SK-N-SH (cell line): Measurements from ENCODE around the gene PARVA. TPM values are rescaled to one million over a fixed set of nuclear protein-coding genes. Genes with fewer than 3 reads are reported as not detected.

Source experiments
- CTCF ChIA-PET: fragments of 300-600, 350-600 bp; formaldehyde crosslinking; extraction: SDS; loops from one replicate; lab custom pipeline; 2021; lab: Yijun Ruan, JAX
- POLR2A ChIA-PET: fragments of 350-600 bp; sonication (Branson Sonifier 250); formaldehyde crosslinking; extraction: SDS; loops from one replicate; lab custom pipeline; 2020; ENCODE audit warnings: antibody characterized with exemption, inconsistent platforms; lab: Yijun Ruan, JAX
- DNase-seq: peaks from one replicate; pipeline ENCODE4 v3.0.0; 2012
- H2AFZ ChIP-seq: fragments of 200-600 bp; sonication (generic); 2 replicates; pipeline ENCODE4 v1.8.1; 2016; ENCODE audit warnings: antibody characterized with exemption, mild to moderate bottlenecking, low read depth
- H3F3A ChIP-seq: fragments of 200-600 bp; sonication (generic); replicated peaks from 2 replicates; pipeline ENCODE3; 2016; ENCODE audit warnings: antibody characterized with exemption, mild to moderate bottlenecking; ENCODE audit not compliant: insufficient read depth
- H3K27ac ChIP-seq, 2 experiments: fragments of 200-500 bp in 1 of 2; fragments of 200-600 bp in 1 of 2; sonication (Bioruptor generic) in 1 of 2; sonication (generic), shearing (Covaris generic) in 1 of 2; 2 replicates each; pipeline versions ENCODE4 v1.5.1 to v1.6.1; 2014 to 2016; ENCODE audit warnings: low read depth in 2 of 2, inconsistent platforms in 1 of 2, low read length in 1 of 2, mild to moderate bottlenecking in 1 of 2, mixed read lengths in 1 of 2
- H3K27me3 ChIP-seq: fragments of 200-600 bp; sonication (generic), shearing (Covaris generic); 2 replicates; pipeline ENCODE4 v1.6.1; 2016; ENCODE audit warnings: mixed run types; ENCODE audit not compliant: insufficient read depth
- H3K36me3 ChIP-seq, 2 experiments: fragments of 200-500 bp in 1 of 2; fragments of 200-600 bp in 1 of 2; sonication (Bioruptor generic) in 1 of 2; sonication (generic) in 1 of 2; replicated peaks in 1 of 2; 2 replicates each; pipeline versions ENCODE3 to v1.5.1; 2014 to 2016; ENCODE audit warnings: low read length in 1 of 2, mild to moderate bottlenecking in 1 of 2; ENCODE audit not compliant: insufficient read depth in 2 of 2, control insufficient read depth in 1 of 2
- H3K4me1 ChIP-seq, 2 experiments: fragments of 200-500 bp in 1 of 2; fragments of 200-600 bp in 1 of 2; sonication (Bioruptor generic) in 1 of 2; sonication (generic), shearing (Covaris generic) in 1 of 2; 2 replicates each; pipeline versions ENCODE4 v1.5.1 to v1.6.1; 2014 to 2016; ENCODE audit warnings: low read depth in 1 of 2, low read length in 1 of 2, mixed run types in 1 of 2; ENCODE audit not compliant: insufficient read depth in 2 of 2, control insufficient read depth in 1 of 2
- H3K4me2 ChIP-seq: fragments of 200-600 bp; sonication (generic), shearing (Covaris generic); 2 replicates; pipeline ENCODE4 v1.6.1; 2017; ENCODE audit warnings: mixed run types
- H3K4me3 ChIP-seq, 2 experiments: fragments of 200-500 bp in 1 of 2; fragments of 200-600 bp in 1 of 2; sonication (Bioruptor generic) in 1 of 2; sonication (generic), shearing (Covaris generic) in 1 of 2; 2 replicates each; pipeline versions ENCODE4 v1.5.1 to v1.8.1; 2014 to 2016; ENCODE audit warnings: low read depth in 2 of 2, inconsistent platforms in 1 of 2, low read length in 1 of 2, mild to moderate bottlenecking in 1 of 2, mixed read lengths in 1 of 2, moderate library complexity in 1 of 2
- H3K79me2 ChIP-seq: fragments of 200-600 bp; sonication (generic); 2 replicates; pipeline ENCODE4 v1.8.1; 2017; ENCODE audit warnings: mild to moderate bottlenecking; ENCODE audit not compliant: insufficient read depth
- H3K9ac ChIP-seq: fragments of 200-600 bp; sonication (generic); 2 replicates; pipeline ENCODE4 v1.6.1; 2017; ENCODE audit warnings: mixed run types
- H3K9me2 ChIP-seq: fragments of 200-600 bp; sonication (generic); 2 replicates; pipeline ENCODE4 v1.6.1; 2017; ENCODE audit warnings: mixed run types
- H3K9me3 ChIP-seq: fragments of 200-600 bp; sonication (generic); 2 replicates; pipeline ENCODE4 v1.6.1; 2017; ENCODE audit warnings: mixed run types, mild to moderate bottlenecking, moderate library complexity
- H4K20me1 ChIP-seq: fragments of 200-600 bp; sonication (generic); 2 replicates; pipeline ENCODE4 v1.6.1; 2017; ENCODE audit warnings: mild to moderate bottlenecking, mixed run types; ENCODE audit not compliant: insufficient read depth
- CHD2 ChIP-seq: fragments of 150-350 bp; IDR thresholded peaks from 2 replicates; pipeline ENCODE4 v1.6.1; 2018; ENCODE audit warnings: low read length; ENCODE audit not compliant: partially characterized antibody
- EP300 ChIP-seq, 2 experiments: IDR thresholded peaks; 2 replicates each; pipeline versions ENCODE4 v1.4.0 to v1.6.1; 2012; ENCODE audit warnings: borderline replicate concordance in 1 of 2, low read depth in 1 of 2, low read length in 1 of 2
- FOSL2 ChIP-seq: IDR thresholded peaks from 2 replicates; pipeline ENCODE4 v1.4.0; 2012; ENCODE audit warnings: low read depth, mild to moderate bottlenecking, moderate library complexity, borderline replicate concordance
- GABPA ChIP-seq: IDR thresholded peaks from 2 replicates; pipeline ENCODE4 v1.4.0; 2012; ENCODE audit warnings: low read depth, mild to moderate bottlenecking
- GATA2 ChIP-seq: sonication (generic); formaldehyde crosslinking; IDR thresholded peaks from 2 replicates; pipeline ENCODE4 v1.5.0; 2020; ENCODE audit warnings: mild to moderate bottlenecking, missing genetic modification reagents
- MEF2A ChIP-seq: IDR thresholded peaks from 2 replicates; pipeline ENCODE4 v1.4.0; 2012; ENCODE audit warnings: low read depth, borderline replicate concordance
- NFIC ChIP-seq: IDR thresholded peaks from 2 replicates; pipeline ENCODE4 v1.4.0; 2012; ENCODE audit warnings: borderline replicate concordance
- RCOR1 ChIP-seq: fragments of 150-350 bp; IDR thresholded peaks from 2 replicates; pipeline ENCODE4 v1.6.1; 2017; ENCODE audit warnings: antibody characterized with exemption, low read length
- TCF12 ChIP-seq: IDR thresholded peaks from 2 replicates; pipeline ENCODE4 v1.4.0; 2012
- YY1 ChIP-seq: IDR thresholded peaks from 2 replicates; pipeline ENCODE4 v1.4.0; 2012; ENCODE audit warnings: low read depth, mild to moderate bottlenecking
- WGBS: methylation state at CpG from one replicate; pipeline ENCODE4 v1.1.6; 2017; ENCODE audit warnings: low lambda C conversion rate; 5-methylcytosine and 5-hydroxymethylcytosine counted together
- polyA plus RNA-seq, 3 experiments: library from polyadenylated mRNA; depleted of rRNA; stranded (reverse); fragments of >200 nt; gene quantifications; 2 replicates each; pipeline ENCODE4 v1.2.3, GENCODE V29; 2012
- TF ChIP-seq, protein P1 (sequence below): fragments of 150-350 bp; IDR thresholded peaks from 2 replicates; pipeline ENCODE4 v1.6.1; 2016; ENCODE audit warnings: mild to moderate bottlenecking, low read depth, low read length
- TF ChIP-seq, protein P2 (sequence below): IDR thresholded peaks from 2 replicates; pipeline ENCODE4; 2012
- TF ChIP-seq, protein P3 (sequence below): IDR thresholded peaks from 2 replicates; pipeline ENCODE4 v1.4.0; 2012; ENCODE audit warnings: low read depth

The PARVA gene
- polyA plus RNA-seq, 1 of the 3 experiments (the other 2 are of a cell fraction): 27.6 TPM

DNA sequence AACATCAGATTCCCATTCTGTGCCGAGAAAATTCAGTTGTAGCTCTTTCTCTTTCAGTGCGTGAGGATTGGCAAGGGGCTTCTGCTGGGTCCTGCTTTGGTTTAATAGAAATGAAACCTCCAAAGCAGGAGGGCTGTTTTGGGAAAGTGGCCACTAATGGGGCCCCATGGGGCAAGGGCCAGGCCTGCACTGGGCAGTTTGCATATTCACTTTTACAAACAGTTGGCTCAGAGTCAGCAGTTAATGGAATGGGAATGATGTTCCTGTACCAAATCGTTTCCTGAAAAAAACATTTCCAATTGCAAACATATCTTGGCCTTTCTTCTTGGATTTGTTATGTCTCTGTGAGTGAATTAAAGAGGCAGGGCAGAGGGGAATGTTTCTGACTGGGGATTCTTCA lies 92.1 kb downstream of the PARVA start:
- Histone ChIP-seq H3K4me3 (no peak overlapping the region), H3K36me3 (no peaks in the 10 kb centered on the region), H2AFZ (no peak overlapping the region), H4K20me1 (peaks cover 3% of the 10 kb centered on the region; the same call in 1 of the 2 replicates), H3K9me2 (no peaks in the 10 kb centered on the region), H3K4me2 (0 out of 2 replicates have a peak overlapping the region, but pooled peaks have one; percentile 38), H3F3A (no peaks in the 10 kb centered on the region), H3K27me3 (no peaks in the 10 kb centered on the region), H3K9ac (no peak overlapping the region), H3K4me1 (peaks cover 0 to 7% of the 10 kb centered on the region in 2 experiments; a peak in 2 of 4 replicates), H3K27ac (peak overlapping the region in 1 of 2 experiments; percentile 69; a peak in 3 of 4 replicates), H3K79me2 (peaks cover 81% of the 10 kb centered on the region; the same call in 1 of the 2 replicates), H3K9me3 (no peaks in the 10 kb centered on the region)
- 66% methylated on average over 3 of the region's 3 CpGs for WGBS
- DNase-seq: no peak
- ChIA-PET POLR2A (no interaction called here), CTCF (interaction anchor here (2.4 kb wide), 1 partner anchor 9 kb away, joined by 5 read pairs; no protein-coding TSS in a partner anchor)
- TF ChIP-seq RCOR1: no peak
- TF ChIP-seq TCF12: peak; percentile 38; the same call in 1 of the 2 replicates
- TF ChIP-seq, protein P1, sequence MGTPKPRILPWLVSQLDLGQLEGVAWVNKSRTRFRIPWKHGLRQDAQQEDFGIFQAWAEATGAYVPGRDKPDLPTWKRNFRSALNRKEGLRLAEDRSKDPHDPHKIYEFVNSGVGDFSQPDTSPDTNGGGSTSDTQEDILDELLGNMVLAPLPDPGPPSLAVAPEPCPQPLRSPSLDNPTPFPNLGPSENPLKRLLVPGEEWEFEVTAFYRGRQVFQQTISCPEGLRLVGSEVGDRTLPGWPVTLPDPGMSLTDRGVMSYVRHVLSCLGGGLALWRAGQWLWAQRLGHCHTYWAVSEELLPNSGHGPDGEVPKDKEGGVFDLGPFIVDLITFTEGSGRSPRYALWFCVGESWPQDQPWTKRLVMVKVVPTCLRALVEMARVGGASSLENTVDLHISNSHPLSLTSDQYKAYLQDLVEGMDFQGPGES: no peak
- TF ChIP-seq, protein P2, sequence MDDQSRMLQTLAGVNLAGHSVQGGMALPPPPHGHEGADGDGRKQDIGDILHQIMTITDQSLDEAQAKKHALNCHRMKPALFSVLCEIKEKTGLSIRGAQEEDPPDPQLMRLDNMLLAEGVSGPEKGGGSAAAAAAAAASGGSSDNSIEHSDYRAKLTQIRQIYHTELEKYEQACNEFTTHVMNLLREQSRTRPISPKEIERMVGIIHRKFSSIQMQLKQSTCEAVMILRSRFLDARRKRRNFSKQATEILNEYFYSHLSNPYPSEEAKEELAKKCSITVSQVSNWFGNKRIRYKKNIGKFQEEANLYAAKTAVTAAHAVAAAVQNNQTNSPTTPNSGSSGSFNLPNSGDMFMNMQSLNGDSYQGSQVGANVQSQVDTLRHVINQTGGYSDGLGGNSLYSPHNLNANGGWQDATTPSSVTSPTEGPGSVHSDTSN: 0 out of 2 replicates have a peak, but pooled peaks have one; percentile 25
- peak; percentile 52; the same call in 1 of the 2 replicates for TF ChIP-seq NFIC

DNA sequence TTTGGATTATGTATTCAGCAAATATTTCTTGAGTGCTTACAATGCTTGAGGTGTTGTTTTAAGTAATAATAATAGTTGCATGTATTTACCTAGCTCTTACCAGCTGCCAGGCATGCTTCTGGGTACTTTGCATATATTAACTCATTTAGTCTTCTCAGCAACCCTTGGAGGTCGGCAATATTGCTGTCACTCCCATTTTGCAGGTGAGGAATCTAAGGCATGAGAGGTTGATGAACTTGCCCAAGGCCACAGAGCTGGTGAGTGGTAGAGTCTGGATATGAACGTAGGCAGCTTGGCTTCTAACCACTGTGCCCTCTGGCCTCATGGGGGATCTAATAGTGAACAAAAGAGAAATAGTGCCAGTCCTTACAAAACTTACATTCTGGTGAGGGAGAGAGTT lies 92.9 kb downstream of the PARVA start:
- no peak overlapping the region for H2AFZ ChIP-seq
- TF ChIP-seq GABPA: no peak
- no peaks in the 10 kb centered on the region for H3F3A ChIP-seq
- peaks cover 0 to 7% of the 10 kb centered on the region in 2 experiments; a peak in 2 of 4 replicates for H3K4me1 ChIP-seq
- H3K27me3 ChIP-seq: no peaks in the 10 kb centered on the region
- WGBS: 83% methylated on average over 2 of the region's 2 CpGs
- H3K9me3 ChIP-seq: no peaks in the 10 kb centered on the region
- peaks cover 0 to 5% of the 10 kb centered on the region in 2 experiments for H3K36me3 ChIP-seq
- H3K9me2 ChIP-seq: no peaks in the 10 kb centered on the region
- CTCF ChIA-PET: interaction anchor here (2.4 kb wide), 1 partner anchor 8 kb away, joined by 5 read pairs; no protein-coding TSS in a partner anchor
- H3K9ac ChIP-seq: no peak overlapping the region
- no peak overlapping the region for H3K4me2 ChIP-seq
- peak overlapping the region in 1 of 2 experiments; percentile 69; a peak in 1 of 4 replicates for H3K27ac ChIP-seq
- H4K20me1 ChIP-seq: peaks cover 3% of the 10 kb centered on the region; the same call in 1 of the 2 replicates
- H3K79me2 ChIP-seq: peaks cover 73% of the 10 kb centered on the region; the same call in 1 of the 2 replicates
- H3K4me3 ChIP-seq: no peak overlapping the region
- POLR2A ChIA-PET: no interaction called here
- DNase-seq: no peak

DNA sequence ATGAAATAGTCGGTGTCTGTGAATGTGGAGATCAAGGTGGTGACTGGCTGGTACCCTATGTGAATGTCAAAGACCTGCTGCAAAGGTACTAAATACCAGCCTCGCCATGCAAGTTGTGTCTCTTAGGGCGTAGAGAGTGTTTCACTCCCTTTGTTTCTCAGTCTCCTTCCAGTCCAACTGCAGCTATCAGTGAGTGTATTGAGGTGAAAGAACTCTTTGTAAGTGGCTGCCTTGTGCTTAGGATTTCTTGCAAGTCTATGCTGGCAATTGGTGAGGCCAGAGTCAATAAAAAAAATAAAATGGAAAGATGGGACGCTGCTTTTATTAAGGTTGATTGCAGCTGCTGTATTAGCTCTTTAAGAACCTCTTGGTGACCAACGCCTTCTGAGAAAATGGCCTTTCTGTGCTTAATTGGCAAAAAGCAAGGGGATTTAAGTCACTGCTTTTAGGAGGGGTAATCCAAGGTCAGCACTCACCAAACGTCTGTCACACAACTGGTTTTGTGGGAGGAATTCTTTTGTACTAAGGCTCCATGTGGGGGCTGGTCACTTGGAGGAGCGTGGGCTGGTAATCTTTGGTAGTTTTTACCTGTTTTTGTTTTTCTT lies 95.1 kb downstream of the PARVA start:
- Histone ChIP-seq H3K4me2 (no peak overlapping the region), H3F3A (no peaks in the 10 kb centered on the region), H3K27ac (no peak overlapping the region), H3K4me3 (no peak overlapping the region), H3K36me3 (peaks cover 2 to 6% of the 10 kb centered on the region in 2 experiments), H2AFZ (no peak overlapping the region), H3K9me2 (no peaks in the 10 kb centered on the region), H3K27me3 (no peaks in the 10 kb centered on the region), H3K9ac (no peak overlapping the region), H3K9me3 (no peaks in the 10 kb centered on the region), H3K79me2 (peaks cover 52% of the 10 kb centered on the region; the same call in 1 of the 2 replicates), H4K20me1 (peaks cover 3% of the 10 kb centered on the region; the same call in 1 of the 2 replicates), H3K4me1 (peaks cover 0 to 7% of the 10 kb centered on the region in 2 experiments; a peak in 2 of 4 replicates)
- WGBS: 83% methylated on average over 7 of the region's 7 CpGs
- ChIA-PET CTCF (interaction anchor here (0.6 to 1.5 kb wide), 4 partner anchors 12 to 813 kb away, joined by 3 read pairs; no protein-coding TSS in a partner anchor), POLR2A (no interaction called here)
- no peak for DNase-seq
- no peak for TF ChIP-seq CHD2
- TF ChIP-seq, protein P1: no peak
- no peak for TF ChIP-seq YY1
- TF ChIP-seq FOSL2: no peak
- TF ChIP-seq MEF2A: no peak
- no peak for TF ChIP-seq GATA2 (CRISPR knock-in tag)
- no peak for TF ChIP-seq EP300 (IDR thresholded peaks at IDR 0.05; ENCODE audit: borderline replicate concordance in 1 of 2, low read depth in 1 of 2, low read length in 1 of 2)
- TF ChIP-seq, protein P3, sequence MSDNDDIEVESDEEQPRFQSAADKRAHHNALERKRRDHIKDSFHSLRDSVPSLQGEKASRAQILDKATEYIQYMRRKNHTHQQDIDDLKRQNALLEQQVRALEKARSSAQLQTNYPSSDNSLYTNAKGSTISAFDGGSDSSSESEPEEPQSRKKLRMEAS: no peak
